Colonic mucosa (tissue), 4 donors: Measurements from ENCODE around the gene CDH4. TPM values are rescaled to one million over a fixed set of nuclear protein-coding genes. Genes with fewer than 3 reads are reported as not detected.

Experiments used
- DNase-seq: peaks from one replicate; pipeline ENCODE4 v3.0.0-alpha.2; 2020
- H3K27ac ChIP-seq: fragments of 200-600 bp; one replicate; pipeline ENCODE4 v1.8.0; 2021
- H3K27me3 ChIP-seq: fragments of 200-600 bp; one replicate; pipeline ENCODE4 v1.8.0; 2021
- H3K36me3 ChIP-seq: fragments of 200-600 bp; one replicate; pipeline ENCODE4 v1.8.0; 2021
- H3K4me1 ChIP-seq: fragments of 200-600 bp; one replicate; pipeline ENCODE4 v1.8.0; 2021; ENCODE audit warnings: mild to moderate bottlenecking
- H3K4me3 ChIP-seq: fragments of 200-600 bp; one replicate; pipeline ENCODE4 v1.8.0; 2021
- H3K9ac ChIP-seq, 2 donors: one replicate each; pipeline ENCODE4 v1.7.0; 2013; ENCODE audit warnings: control low read depth in 2 of 2, low read depth in 2 of 2, low read length in 2 of 2
- H3K9me3 ChIP-seq: fragments of 200-600 bp; one replicate; pipeline ENCODE4 v1.8.0; 2021
- intact Hi-C: fragments of 100-400 bp; cut with DNase I; formaldehyde crosslinking; loops from one replicate; pipeline ENCODE4 v1.14.1; 2022
- total RNA-seq, 2 donors: library from RNA; stranded (reverse); fragmentation: NEBNext Ultra II Directional in 1 of 2; extraction: Animal tissue kit (Norgen Biotek cat#: 25700) in 1 of 2; gene quantifications; one replicate each; pipeline ENCODE4 v1.2.1, GENCODE V29; 2021
- TF ChIP-seq, protein P1 (sequence below): fragments of 200-600 bp; IDR thresholded peaks from one replicate; pipeline ENCODE4 v1.8.0; 2022; ENCODE audit warnings: antibody characterized with exemption, mild to moderate bottlenecking
- donor health status: healthy.
- donor health status: DM: no; HTN: no; CAD: no.
- donor health status: DM: no; HTN: no; CAD: no.

The CDH4 gene
- total RNA-seq, 2 donors from 2014 or later = 0.08 TPM; not detected in 1

DNA sequence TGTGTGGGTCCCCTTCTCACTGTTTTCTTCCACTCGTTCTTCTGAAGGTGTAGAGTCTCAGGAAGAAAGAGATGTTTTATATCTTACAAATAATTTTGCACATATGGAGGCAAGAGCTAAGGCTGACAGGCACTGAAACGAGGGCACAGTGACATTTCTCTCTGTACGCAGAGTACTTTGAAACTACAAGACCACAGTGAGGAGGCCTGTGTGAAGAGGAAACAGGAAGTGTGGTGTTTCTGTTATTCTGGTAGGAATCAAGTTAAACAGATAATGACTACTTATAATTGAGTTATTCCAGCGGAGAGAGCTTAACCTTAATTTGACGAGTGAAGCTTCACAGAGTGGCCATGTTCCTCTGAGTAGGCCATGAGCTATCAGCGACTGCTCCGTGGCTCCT, 4.8 kb downstream of the CDH4 start:
- peaks cover 26% of the 10 kb centered on the region for H3K27me3 ChIP-seq
- no peak overlapping the region for H3K4me3 ChIP-seq
- TF ChIP-seq, protein P1, sequence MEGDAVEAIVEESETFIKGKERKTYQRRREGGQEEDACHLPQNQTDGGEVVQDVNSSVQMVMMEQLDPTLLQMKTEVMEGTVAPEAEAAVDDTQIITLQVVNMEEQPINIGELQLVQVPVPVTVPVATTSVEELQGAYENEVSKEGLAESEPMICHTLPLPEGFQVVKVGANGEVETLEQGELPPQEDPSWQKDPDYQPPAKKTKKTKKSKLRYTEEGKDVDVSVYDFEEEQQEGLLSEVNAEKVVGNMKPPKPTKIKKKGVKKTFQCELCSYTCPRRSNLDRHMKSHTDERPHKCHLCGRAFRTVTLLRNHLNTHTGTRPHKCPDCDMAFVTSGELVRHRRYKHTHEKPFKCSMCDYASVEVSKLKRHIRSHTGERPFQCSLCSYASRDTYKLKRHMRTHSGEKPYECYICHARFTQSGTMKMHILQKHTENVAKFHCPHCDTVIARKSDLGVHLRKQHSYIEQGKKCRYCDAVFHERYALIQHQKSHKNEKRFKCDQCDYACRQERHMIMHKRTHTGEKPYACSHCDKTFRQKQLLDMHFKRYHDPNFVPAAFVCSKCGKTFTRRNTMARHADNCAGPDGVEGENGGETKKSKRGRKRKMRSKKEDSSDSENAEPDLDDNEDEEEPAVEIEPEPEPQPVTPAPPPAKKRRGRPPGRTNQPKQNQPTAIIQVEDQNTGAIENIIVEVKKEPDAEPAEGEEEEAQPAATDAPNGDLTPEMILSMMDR = no peak
- H3K9me3 ChIP-seq = no peaks in the 10 kb centered on the region
- no peak overlapping the region for H3K27ac ChIP-seq
- no peaks in the 10 kb centered on the region for H3K4me1 ChIP-seq
- intact Hi-C loops = no loop called here
- no peak overlapping the region for H3K9ac ChIP-seq
- H3K36me3 ChIP-seq = no peaks in the 10 kb centered on the region
- no peak for DNase-seq

- no peaks in the 10 kb centered on the region for H3K4me1 ChIP-seq
- H3K9ac ChIP-seq = no peak overlapping the region
- peaks cover 24% of the 10 kb centered on the region for H3K27me3 ChIP-seq
- no peak overlapping the region for H3K27ac ChIP-seq
- H3K9me3 ChIP-seq = no peaks in the 10 kb centered on the region
- intact Hi-C loops = no loop called here
- no peaks in the 10 kb centered on the region for H3K36me3 ChIP-seq
- TF ChIP-seq, protein P1 = no peak
- no peak for DNase-seq
- H3K4me3 ChIP-seq = no peak overlapping the region
Observed at GRCh38 chr20:61257611-61258010, 5.5 kb downstream of the CDH4 start.

DNA sequence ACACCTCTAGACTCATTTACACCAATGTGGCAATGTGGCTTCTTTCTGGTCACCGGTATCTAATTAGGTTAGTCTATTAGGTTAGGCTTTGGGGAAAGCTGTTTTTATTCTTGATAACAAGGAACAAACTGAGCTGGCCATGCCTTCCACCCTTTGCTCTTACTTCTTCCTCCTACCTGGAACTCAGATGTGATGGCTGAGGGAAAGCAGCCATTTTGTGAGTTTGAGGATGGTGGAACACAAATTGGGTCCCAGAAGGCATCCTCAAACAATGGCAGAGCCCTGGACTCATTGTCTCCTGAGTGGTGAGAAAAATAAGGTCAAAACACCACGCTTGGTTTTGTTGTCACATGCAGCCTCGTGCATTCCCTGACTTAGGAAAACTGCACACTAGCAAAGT, 7.7 kb downstream of the CDH4 start:
- intact Hi-C loops = no loop called here
- H3K36me3 ChIP-seq = no peaks in the 10 kb centered on the region
- no peaks in the 10 kb centered on the region for H3K4me1 ChIP-seq
- TF ChIP-seq, protein P1 = no peak
- H3K9me3 ChIP-seq = no peaks in the 10 kb centered on the region
- H3K9ac ChIP-seq = no peak overlapping the region
- no peak for DNase-seq
- no peak overlapping the region for H3K27ac ChIP-seq
- H3K4me3 ChIP-seq = no peak overlapping the region
- H3K27me3 ChIP-seq = peaks cover 4% of the 10 kb centered on the region

GRCh38 chr20:61260905-61261304, 8.8 kb downstream of the CDH4 start:
- Histone ChIP-seq H3K4me3 (no peak overlapping the region), H3K27ac (no peak overlapping the region), H3K27me3 (no peaks in the 10 kb centered on the region), H3K9me3 (no peaks in the 10 kb centered on the region), H3K36me3 (no peaks in the 10 kb centered on the region), H3K9ac (no peak overlapping the region), H3K4me1 (no peaks in the 10 kb centered on the region)
- TF ChIP-seq, protein P1 = no peak
- DNase-seq = no peak
- intact Hi-C loops = no loop called here

GRCh38 chr20:61262036-61262435, 10.0 kb downstream of the CDH4 start:
- intact Hi-C loops = no loop called here
- Histone ChIP-seq H3K27me3 (no peaks in the 10 kb centered on the region), H3K27ac (no peak overlapping the region), H3K9me3 (no peaks in the 10 kb centered on the region), H3K9ac (no peak overlapping the region), H3K4me3 (no peak overlapping the region), H3K4me1 (no peaks in the 10 kb centered on the region), H3K36me3 (no peaks in the 10 kb centered on the region)
- TF ChIP-seq, protein P1 = no peak
- no peak for DNase-seq

- TF ChIP-seq, protein P1 = no peak
- no peak overlapping the region for H3K4me3 ChIP-seq
- H3K27me3 ChIP-seq = no peaks in the 10 kb centered on the region
- H3K9ac ChIP-seq = no peak overlapping the region
- H3K9me3 ChIP-seq = no peaks in the 10 kb centered on the region
- intact Hi-C loops = no loop called here
- no peaks in the 10 kb centered on the region for H3K4me1 ChIP-seq
- no peaks in the 10 kb centered on the region for H3K36me3 ChIP-seq
- DNase-seq = no peak
- no peak overlapping the region for H3K27ac ChIP-seq
Observed at GRCh38 chr20:61262514-61262913, 10.5 kb downstream of the CDH4 start.
